CD4-positive, alpha-beta T cell treated with Interleukin-4 for 4 hours (primary cell): ENCODE measurements around the gene LY6G6F.
A peak's percentile ranks its signal among the peaks of the same experiment; 100 is the strongest.

ENCODE experiments used
- DNase-seq: peaks from one replicate; pipeline ENCODE4 v3.0.0-alpha.2; 2020

LY6G6F gene

GRCh38 chr6:31727034-31727716, 20.5 kb downstream of the LY6G6F start:
- no peak for DNase-seq

- DNase-seq = no peak
Measured at GRCh38 chr6:31727717-31728671, 21.3 kb downstream of the LY6G6F start.

- DNase-seq = no peak
Measured at GRCh38 chr6:31728767-31729514, 22.3 kb downstream of the LY6G6F start, which contains the start of gene DDAH2. DDAH2 (minus strand) TSS chr6:31729299; CDS start chr6:31729161, 138 bp downstream.

DNA sequence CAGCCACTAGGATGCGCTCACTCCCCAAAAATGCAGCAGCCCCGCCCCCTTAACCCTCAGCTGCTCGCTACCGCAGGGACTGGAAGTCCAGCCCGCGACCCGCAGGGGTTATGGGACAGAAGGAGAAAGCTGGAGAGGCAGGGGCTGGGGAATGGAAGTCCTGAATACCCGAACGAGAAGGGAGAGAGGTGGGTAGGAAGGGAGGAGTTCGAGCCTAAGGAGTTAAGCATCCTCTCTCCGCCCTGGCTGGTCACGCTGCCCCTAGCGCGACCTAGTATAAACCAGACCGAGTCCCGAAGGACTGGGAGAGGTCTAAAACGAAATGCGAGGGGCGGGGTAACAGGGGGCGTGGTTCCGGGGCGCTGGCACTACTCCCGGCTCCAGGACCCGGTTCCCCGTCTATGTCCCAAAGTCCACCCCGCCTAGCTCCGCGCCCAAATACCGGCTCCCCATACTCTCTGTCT, 22.9 kb downstream of the LY6G6F start:
- DNase-seq = peak; percentile 75

DNA sequence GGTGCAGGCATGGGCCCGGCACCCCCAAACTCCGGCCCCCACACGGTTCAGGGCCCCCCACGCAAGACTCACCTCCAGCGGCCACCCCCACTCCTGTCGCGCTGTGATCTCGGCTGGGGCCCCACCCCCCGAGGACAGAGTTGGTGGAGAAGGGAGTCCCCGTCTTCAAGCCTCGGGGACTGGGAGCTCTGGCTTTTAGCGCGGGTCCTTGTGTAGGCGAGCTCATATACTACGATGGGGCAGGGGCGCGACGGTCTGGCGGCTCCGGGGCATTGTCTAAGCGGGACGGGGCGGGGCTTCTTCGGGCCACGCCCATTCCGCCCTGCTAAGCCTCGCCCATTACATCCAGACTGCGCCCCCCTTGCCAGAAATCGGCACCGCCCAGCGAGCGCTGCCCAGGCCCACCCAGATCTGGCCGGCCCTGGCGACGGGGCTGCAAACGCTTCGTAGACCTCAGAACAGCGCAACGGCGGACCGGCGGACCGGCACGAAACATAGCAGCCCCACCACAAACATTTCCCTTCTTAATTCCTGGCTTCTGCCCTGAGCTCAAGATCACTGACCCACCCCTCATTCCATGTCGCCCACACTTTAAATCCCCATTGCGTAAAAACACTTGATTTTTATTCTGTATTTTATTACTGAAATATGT, 23.4 kb downstream of the LY6G6F start:
- DNase-seq = peak; percentile 51

- DNase-seq = no peak
Measured at GRCh38 chr6:31730631-31731086, 24.0 kb downstream of the LY6G6F start.

DNA sequence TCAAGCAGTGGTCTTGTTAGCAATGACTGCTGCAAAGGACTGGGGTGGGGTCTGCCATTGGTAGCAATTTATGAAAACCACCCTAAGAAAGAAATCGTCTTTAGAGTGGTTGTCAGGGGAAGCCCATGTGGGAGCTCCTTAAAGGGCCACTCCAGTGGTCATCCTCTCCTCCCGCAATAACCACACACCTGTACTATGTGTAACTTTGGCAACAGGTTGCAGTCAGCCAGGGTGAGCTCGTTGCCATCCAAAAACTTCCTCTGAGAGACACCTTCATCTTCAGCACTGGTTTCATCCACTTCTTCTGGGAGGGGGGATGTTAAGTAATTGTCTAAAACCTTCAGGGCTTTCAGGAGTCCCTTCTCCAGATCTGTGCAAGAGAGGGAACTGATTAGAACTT, 25.4 kb downstream of the LY6G6F start:
- DNase-seq = no peak

GRCh38 chr6:31733734-31734133, 27.1 kb downstream of the LY6G6F start:
- no peak for DNase-seq

DNA sequence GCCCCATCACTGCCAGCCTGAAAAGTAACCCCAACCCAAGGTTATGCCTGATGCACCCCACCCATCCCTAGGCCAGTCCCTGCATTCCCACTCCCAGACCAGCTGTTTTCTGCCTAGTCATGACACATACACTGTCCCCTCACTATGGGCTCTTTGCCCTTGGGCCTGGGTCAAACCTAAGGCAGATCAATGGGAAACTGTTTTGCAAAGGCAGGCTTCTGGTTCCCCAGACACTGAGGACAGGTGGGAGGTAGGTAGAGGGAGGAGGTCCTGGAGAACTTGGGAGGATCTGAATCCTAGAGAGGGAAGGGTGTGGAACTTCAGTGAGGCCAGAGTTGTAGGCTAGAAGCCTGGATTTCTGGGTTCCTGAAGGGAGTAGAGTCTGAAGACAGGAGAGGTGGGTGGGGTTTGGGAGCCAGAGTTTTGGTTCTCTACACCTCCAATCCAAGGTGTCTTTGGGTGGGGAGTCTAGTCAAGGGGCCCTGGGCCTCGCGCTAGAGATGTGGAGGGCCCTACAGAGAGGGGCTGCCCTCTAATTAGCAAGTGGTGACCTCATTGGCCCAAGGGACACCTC, 27.7 kb downstream of the LY6G6F start:
- no peak for DNase-seq

DNA sequence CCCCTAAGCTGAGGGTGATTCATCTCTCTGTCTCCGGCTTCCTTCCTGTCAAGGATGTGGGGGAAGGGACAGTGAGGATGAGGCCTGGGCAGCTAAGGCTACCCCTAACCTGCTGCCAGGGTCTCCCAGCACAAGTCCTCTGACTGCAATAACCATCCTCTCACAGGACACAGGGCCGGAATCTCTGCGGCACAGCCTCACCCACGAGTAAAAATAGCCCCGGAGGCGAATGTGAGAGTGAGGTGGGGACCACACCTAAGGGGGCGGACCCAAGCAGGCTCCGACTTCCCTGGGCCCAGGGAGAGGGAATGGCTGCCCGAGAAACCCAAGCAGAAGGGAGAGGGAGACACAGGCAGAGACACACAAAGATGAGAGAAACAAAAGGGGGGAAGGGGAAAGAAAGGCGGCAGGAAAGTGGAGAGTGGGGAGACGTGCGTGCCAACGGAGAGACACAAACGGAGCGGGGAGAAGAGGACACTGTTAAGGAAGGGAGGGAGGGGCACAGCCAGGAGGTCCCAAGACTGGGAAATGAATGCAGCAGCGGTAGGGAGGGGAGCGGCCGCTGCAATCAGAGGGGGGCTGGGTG, 28.2 kb downstream of the LY6G6F start:
- DNase-seq = peak; percentile 80

GRCh38 chr6:31736021-31736767, 29.5 kb downstream of the LY6G6F start, which contains the start of gene CLIC1:
CLIC1 (minus strand) TSS chr6:31736530; CDS start chr6:31736300, 230 bp downstream.
- peak; percentile 70 for DNase-seq

DNA sequence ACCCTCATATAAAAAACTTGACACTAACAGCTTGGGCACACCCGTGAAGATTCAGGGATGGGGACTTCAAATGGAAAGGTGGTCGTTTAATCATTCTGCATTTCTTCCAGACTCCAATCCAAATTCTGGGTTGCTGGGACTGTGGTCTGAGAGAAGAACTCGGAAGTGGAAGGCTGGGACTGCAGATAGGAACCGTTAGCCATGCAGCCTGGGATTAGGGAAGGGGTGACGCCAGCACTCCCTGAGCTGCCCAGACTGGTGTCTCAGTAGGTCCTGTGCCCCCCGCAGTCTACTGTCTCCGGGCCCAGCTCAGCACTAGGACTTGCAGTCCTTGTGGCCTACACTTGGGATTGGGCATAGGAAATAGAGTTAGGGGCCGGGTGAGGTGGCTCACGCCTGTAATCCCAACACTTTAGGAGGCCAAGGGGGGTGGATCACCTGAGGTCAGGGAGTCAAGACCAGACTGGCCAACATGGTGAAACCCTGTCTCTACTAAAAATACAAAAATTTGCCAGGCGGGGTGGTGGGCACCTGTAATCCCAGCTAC, 30.2 kb downstream of the LY6G6F start:
- DNase-seq = no peak

- no peak for DNase-seq
Measured at GRCh38 chr6:31737315-31737990, 30.8 kb downstream of the LY6G6F start.

DNA sequence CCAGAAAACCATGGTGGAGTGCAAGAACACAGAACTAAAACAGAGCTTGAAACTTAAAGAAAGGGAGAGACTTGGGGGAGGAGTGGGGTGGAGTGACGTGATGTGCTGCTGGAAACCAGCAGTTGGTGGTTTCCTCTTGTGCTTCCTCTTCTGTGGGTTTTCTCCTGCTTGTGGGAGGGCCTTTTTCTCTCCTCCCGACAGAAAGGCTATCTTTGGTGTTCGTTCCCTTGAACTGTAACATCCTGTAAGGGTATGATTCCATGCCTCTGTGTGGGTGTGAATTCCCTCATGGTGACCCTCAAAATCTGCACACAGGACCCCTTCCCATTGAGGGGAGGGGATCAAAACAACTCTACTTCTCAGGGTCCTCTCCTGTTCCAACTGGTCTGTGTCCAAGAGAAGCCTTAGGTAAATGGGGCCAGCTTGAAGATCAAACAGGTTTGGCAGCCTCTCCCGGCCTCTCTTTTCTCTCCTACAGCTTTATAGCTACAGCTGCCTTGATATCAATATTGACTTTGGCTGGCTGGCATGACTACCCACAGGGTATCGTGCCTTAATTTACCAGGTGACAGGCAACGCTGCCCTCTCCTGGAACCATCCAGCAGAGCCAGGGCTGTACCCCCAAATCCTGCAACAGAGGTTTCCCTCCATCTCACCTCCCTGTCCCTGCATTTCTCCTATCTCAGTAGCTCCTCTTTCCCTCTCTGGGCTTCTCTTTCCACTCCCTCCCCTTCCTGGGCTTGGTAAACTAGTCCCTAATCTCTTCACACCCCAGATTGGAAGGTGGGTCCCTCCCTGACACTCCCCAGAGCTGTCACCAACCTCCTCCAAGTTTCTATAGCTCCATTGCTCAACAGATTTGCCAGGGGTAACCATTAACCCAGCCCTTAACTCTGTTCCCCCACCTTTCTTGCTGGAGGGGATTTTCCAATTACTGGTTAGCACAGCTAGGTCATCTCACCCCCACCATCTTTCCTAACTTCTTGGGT, 31.6 kb downstream of the LY6G6F start:
- peak; percentile 73 for DNase-seq

- peak; percentile 97 for DNase-seq
Measured at GRCh38 chr6:31739639-31740396, 33.2 kb downstream of the LY6G6F start, which contains the start of gene MSH5. MSH5 (plus strand) TSS chr6:31740005; CDS start chr6:31740467, 462 bp downstream.

GRCh38 chr6:31740397-31741223, 33.9 kb downstream of the LY6G6F start:
- DNase-seq = peak; percentile 2

GRCh38 chr6:31741815-31742214, 35.1 kb downstream of the LY6G6F start:
- no peak for DNase-seq
